Epithelial cell of proximal tubule (primary cell): Measurements from ENCODE around the gene OPN1MW3. TPM values are rescaled to one million over a fixed set of nuclear protein-coding genes. Genes with fewer than 3 reads are reported as not detected.
"Not testable (repeated sequence)": the region's sequence is repeated elsewhere in the genome, so short reads cannot be mapped to it uniquely, and the experiment has no call there.

Experiments used
- DNase-seq: peaks from one replicate; pipeline ENCODE4 v3.0.0-alpha.2; 2011; ENCODE audit warnings: low read depth
- H3K4me3 ChIP-seq: 2 replicates; pipeline ENCODE4 v1.5.1; 2011; ENCODE audit warnings: low read depth, mild to moderate bottlenecking, low read length
- total RNA-seq: library from RNA; depleted of rRNA; stranded (reverse); fragments of >200 nt; gene quantifications from 2 replicates; pipeline ENCODE4 v1.2.3, GENCODE V29; 2015
- TF ChIP-seq, protein P1 (sequence below): conservative IDR thresholded peaks from 2 replicates; pipeline ENCODE4 v1.5.1; 2012; ENCODE audit warnings: low read depth, mild to moderate bottlenecking, low read length

Gene OPN1MW3
- total RNA-seq, 1 donor from 2014 or later = not detected

DNA sequence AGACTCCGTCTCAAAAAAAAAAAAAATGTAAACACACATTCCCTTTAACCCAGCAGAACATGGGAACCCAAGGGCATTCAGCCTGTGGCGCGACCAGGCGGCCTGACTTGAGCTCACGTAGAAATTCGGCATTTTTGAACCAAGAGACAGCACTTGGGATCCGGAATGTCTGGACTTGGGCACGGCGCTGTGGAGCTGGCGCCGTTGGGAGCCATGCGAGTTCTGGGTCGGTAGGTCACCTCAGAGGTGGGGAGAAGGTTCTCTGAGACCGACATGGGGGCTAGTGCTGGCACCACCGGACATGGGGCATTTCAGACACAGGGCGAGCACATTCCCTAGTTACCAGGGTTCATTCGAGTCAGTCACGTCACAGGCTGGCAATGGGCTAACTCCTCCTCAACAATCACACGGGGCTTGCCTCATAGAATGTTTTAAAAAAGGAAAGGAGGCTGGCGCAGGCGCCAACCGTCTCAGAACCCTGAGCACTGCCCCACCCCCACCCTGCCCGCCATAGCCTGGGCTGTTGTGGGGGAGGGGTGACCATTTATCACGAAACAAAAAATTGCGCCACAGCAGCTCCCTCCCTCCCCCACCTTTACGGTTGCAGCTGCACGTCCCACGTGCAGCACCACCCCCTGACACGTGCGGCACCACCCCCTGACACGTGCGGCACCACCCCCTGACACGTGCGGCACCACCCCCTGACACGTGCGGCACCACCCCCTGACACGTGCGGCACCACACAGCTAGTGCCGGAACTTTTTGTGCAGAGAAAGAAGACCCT lies 37.6 kb downstream of the OPN1MW3 start, which contains the start of gene TEX28:
Gene TEX28 (minus strand): TSS at position 334 of the 784 bp plus-strand sequence. CDS start 3,007 bp downstream, outside the sequence.
- TF ChIP-seq, protein P1, sequence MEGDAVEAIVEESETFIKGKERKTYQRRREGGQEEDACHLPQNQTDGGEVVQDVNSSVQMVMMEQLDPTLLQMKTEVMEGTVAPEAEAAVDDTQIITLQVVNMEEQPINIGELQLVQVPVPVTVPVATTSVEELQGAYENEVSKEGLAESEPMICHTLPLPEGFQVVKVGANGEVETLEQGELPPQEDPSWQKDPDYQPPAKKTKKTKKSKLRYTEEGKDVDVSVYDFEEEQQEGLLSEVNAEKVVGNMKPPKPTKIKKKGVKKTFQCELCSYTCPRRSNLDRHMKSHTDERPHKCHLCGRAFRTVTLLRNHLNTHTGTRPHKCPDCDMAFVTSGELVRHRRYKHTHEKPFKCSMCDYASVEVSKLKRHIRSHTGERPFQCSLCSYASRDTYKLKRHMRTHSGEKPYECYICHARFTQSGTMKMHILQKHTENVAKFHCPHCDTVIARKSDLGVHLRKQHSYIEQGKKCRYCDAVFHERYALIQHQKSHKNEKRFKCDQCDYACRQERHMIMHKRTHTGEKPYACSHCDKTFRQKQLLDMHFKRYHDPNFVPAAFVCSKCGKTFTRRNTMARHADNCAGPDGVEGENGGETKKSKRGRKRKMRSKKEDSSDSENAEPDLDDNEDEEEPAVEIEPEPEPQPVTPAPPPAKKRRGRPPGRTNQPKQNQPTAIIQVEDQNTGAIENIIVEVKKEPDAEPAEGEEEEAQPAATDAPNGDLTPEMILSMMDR = no peak
- H3K4me3 ChIP-seq = no peak within 1 kb of the TSS
- DNase-seq = no peak

DNA sequence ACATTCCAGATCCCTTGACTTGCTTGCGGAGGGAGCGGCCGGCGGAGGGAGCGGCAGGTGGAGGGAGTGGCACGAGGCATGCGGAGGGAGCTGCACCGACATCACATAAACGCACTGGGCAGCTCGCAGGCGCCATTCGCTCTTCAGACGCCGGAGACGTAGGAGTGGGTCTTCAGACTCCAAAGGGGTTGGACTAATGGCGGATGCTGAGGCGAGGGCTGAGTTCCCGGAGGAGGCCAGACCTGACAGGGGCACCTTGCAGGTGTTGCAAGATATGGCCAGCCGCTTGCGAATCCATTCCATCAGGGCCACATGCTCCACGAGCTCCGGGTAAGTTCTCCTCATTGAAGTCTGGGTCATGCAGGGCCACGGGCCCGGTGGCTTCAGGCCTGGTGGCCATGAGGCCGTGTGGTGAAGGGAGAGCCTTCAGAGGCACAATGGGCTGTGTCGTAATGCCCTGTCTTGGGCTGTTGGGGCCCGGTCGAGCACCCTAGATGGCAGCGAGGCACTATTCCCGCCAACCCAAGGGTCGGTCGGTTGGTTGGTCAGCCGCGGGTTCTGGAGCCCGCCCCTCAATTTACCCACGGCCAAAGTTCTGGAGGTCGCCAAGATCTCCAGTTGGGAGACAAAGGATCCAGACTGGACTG lies 38.4 kb downstream of the OPN1MW3 start, which contains the start of gene TKTL1:
Gene TKTL1 (plus strand): TSS at position 132 of the 647 bp plus-strand sequence. CDS start 65 bp downstream, at position 197.
- DNase-seq = no peak
- no peak within 1 kb of the TSS for H3K4me3 ChIP-seq
- TF ChIP-seq, protein P1 = no peak

DNA sequence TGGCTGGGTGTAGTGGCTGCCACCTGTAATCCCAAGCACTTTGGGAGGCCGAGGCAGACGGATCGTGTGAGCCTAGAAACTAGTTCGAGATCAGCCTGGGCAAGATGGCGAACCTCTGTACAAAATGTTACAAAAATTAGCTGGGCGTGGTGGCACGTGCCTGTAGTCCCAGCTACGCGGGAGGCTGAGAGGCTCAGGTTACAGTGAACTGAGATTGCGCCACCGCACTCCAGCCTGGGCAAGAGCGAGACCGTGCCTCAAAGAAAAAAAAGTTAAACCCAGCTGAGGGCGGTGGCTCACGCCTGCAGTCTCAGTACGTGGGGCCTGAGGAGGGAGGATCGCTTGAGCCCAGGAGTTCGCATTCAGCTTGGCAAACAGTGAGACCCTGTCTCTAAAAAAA lies 39.3 kb downstream of the OPN1MW3 start:
- TF ChIP-seq, protein P1 = no peak
- H3K4me3 ChIP-seq = no peak overlapping the region
- DNase-seq = no peak

DNA sequence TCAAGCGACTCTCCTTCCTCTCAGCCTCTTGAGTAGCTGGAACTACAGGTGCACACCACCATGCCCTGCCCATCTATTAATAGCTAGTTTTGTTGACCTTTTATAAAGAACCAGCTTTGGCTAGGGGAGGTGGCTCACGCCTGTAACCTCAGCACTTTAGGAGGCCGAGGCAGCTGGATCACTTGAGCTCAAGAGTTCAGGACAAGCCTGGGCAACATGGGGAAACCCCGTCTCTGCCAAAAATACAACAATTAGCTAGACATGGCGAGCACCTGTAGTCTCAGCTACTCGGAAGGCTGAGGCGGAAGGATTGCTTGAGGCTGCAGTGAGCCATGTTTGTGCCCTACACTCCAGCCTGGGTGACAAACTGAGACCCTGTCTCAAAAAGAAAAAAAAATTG lies 40.9 kb downstream of the OPN1MW3 start:
- no peak for DNase-seq
- no peak overlapping the region for H3K4me3 ChIP-seq
- TF ChIP-seq, protein P1 = no peak

DNA sequence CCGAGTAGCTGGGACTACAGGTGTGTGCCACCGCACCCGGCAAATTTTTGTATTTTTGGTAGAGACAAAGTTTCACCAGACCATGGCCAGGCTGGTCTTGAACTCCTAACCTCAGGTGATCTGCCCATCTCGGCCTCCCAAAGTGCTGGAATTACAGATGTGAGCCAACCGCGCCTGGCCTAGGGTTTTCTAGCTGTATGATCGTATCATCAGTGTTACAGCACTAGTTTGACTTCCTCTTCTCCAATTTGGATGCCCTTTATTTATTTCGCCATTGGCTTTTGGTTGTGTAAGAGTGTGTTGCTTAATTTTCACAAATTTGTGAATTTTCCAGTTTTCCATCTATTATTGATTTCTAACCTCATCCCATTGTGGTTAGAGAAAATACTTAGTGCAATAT lies 43.4 kb downstream of the OPN1MW3 start:
- DNase-seq = no peak
- no peak overlapping the region for H3K4me3 ChIP-seq
- TF ChIP-seq, protein P1 = no peak

DNA sequence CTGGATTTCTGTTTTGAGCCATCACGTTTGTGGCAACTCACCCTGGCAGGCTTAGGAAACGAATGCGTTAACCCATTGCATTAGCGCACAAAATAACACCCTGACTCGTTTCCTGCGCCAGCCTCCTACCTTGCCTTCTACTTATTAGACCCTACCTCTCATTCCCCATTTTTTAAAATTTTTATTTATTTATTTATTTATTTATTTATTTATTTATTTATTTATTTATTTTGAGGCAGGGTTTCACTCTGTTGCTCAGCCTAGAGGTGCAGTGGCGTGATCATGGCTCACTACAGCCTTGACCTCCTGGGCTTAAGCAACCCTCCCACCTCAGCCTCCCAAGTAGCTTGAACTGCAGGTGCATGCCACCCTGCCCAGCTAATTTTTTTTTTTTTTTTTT lies 45.6 kb downstream of the OPN1MW3 start:
- H3K4me3 ChIP-seq, DNase-seq: not testable (repeated sequence)

DNA sequence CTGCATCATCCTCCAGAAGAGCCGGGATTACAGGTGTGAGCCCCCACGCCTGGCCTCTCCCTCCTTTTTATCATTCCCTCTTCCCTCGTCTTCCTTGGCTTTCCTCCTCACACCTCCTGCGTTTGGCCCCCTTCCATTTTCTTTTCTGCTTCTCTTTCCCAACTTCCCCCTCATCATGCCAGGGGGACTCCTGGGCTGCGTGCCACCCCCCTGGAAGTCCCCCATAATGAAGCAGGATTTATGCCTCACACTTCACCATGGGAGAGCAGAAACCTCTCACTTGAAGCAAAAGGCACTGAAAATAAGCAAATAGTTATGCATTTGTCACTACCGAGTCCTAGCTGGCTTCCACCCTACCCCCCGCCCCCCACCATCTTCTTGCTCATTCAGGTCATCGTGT lies 46.1 kb downstream of the OPN1MW3 start:
- TF ChIP-seq, protein P1 = no peak
- H3K4me3 ChIP-seq = no peak overlapping the region

More for the DNA sequence above, 46.1 kb downstream of the OPN1MW3 start:
- DNase-seq = no peak
